ENCODE results near the gene RAPGEF1.

The RAPGEF1 gene

DNA sequence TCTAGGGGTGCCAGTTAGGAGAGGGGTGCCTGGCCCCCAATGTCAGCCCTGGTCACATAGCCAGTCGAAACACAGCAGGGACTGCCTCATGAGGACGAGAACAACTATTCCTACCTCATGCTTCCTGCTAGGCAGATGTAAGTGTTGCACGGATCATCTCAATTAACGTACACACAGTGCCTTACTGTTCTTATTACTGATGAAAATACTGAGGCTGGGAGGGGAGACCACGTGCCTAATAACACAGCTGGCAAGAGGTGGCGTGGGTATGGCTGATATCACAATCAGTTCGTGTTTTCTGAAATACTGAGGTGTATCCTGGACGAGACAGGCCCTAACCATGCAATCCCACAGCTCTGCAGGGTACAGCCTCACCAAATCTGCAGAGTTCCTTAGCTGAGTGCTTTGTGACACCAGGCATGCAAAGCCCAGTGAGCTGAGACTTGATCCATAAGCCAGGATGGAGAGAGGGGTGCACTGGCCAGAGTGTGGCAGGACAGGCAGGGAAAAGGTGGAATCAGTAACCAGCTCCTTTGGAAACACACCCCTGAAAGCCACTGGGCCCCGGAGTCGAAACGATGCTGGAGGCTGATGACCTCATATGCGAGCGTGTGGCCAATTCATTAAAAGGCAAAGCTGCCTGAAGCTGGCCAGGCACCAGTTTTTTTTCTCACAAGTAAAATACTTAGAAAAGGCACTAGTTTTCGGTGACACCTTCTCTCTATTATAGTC, 130.6 kb downstream of the RAPGEF1 start:
- no peak for DNase-seq (ENCODE audit: low spot score in 2 of 2)
- peak overlapping the region; percentile 60 for H3K27ac Mint-ChIP-seq
- no peaks in the 10 kb centered on the region for H3K9me3 Mint-ChIP-seq
- H3K4me1 Mint-ChIP-seq: peaks cover 40% of the 10 kb centered on the region
- ATAC-seq: no peak
- peaks cover 98% of the 10 kb centered on the region for H3K36me3 Mint-ChIP-seq
- no peak overlapping the region for H3K4me3 Mint-ChIP-seq

DNA sequence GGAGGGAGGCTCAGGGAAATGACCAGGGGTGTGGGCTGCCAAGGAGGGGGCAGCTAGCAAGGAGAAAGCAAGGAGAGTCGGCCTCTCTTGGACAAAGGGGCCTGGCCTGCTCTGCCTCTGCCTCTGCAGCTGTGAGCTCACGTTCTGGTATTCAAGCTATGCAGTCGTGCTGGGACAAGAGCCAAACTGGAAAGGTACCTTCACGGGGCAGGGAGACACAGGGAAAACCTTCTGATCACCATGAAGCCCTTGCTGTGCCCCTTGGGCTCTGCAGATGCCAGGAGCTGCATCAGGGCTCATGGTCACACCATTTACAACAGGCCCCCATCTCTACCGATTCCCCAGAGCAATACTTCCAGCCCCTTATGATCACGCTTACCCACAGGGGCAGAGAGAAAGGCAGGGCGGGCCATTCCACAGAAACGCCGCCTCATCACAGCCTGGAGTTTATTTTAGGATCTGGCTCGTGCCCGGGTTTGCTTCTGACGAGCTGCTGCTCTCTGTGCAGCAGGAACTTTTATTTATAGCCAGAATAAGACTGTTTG, 131.3 kb downstream of the RAPGEF1 start:
- no peak overlapping the region for H3K4me3 Mint-ChIP-seq
- H3K4me1 Mint-ChIP-seq: peaks cover 37% of the 10 kb centered on the region
- ATAC-seq: no peak
- peaks cover 98% of the 10 kb centered on the region for H3K36me3 Mint-ChIP-seq
- H3K9me3 Mint-ChIP-seq: no peaks in the 10 kb centered on the region
- peak overlapping the region; percentile 60 for H3K27ac Mint-ChIP-seq
- DNase-seq (ENCODE audit: low spot score in 2 of 2): no peak

DNA sequence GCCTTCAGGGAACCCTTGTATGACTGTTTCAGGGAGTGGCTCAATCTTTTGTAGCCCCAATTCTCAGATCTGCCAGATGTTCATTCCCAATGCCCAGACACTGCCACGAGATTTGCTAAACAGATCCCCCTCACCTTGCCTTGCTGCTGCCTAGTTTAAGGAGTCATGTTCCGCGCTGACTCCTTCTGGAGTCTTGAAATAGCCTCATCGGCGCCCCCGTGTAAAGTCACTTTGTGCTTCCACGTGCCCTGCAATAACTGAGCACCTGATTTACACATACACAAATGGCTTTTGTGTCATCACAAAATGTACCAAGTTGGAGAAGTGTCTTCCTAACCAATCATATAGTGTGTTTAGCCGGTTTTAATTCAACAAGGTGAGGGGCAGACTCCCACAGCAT, 132.3 kb downstream of the RAPGEF1 start:
- H3K4me3 Mint-ChIP-seq: no peak overlapping the region
- H3K27ac Mint-ChIP-seq: peak overlapping the region; percentile 60
- no peaks in the 10 kb centered on the region for H3K9me3 Mint-ChIP-seq
- no peak for ATAC-seq
- DNase-seq (ENCODE audit: low spot score in 2 of 2): no peak
- peaks cover 98% of the 10 kb centered on the region for H3K36me3 Mint-ChIP-seq
- peaks cover 37% of the 10 kb centered on the region for H3K4me1 Mint-ChIP-seq

DNA sequence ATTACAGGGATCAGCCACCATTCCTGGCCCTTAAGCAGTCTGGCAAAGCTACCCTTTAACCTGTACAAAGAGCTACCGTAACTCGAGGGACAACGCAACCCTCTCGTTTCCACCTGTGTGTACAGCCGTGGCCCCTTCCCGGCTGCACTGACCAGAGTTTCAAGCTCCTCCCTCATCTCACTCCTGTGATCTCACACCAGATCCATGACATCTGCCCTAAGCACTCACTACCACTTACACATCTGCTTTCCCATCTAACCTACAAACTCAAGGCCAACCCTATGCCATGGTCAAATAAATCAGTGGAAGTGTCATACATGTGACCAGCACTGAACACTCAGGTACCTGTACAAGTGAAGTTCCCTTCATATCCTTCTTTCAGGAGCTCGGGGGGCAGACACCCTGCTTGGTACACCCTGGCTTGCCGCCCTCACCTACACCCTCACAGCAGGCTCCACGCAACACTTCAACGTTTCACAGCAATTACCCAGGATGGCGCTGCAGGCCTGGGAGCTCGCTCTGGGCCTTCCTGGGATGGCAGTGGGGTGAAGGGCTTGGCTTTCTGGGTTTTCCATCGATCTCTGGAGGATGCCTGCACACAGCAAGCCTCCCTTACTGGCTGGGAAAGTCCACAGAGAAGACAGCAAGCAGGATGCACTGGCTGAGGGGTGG, 132.8 kb downstream of the RAPGEF1 start:
- H3K4me3 Mint-ChIP-seq: no peak overlapping the region
- DNase-seq (ENCODE audit: low spot score in 2 of 2): no peak
- H3K4me1 Mint-ChIP-seq: peaks cover 38% of the 10 kb centered on the region
- H3K27ac Mint-ChIP-seq: peak overlapping the region; percentile 60
- no peak for ATAC-seq
- no peaks in the 10 kb centered on the region for H3K9me3 Mint-ChIP-seq
- H3K36me3 Mint-ChIP-seq: peaks cover 98% of the 10 kb centered on the region

DNA sequence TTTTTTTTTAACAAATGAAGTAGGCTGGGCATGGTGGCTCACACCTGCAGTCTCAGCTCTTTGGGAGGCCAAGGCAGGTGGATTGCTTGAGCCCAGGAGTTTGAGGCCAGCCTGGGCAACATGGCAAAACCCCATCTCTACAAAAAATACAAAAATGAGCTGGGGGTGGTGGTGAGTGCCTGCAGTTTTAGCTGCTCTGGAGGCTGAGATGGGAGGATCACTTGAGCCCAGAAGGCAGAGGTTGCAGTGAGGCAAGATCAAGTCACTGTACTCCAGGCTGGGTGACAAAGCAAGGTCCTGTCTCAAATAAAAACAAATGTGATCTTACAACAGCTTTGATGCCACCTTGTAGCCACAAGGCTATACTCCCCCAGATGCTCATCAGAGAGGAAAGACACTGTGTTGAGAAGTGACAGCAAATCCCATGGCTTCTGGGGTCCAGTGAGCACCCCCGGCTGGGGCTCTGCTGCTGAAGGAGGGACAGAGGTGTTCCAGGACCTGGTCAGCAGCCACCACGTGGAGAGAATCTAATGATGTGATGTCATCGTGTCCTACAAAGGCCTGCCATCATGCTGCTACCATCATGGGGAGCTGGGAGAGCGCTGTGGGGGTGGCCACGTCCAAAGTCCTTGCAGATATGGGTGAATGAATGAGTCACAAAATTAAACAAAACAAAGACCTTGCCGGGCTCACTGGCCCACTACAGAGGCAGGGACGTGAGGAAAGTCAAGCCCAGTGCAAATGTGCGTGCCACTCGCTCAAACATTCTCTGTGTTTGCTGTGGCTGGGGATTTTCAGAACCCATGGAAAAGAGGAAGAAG, 133.9 kb downstream of the RAPGEF1 start:
- no peak for ATAC-seq
- Mint-ChIP-seq H3K27ac (peak overlapping the region; percentile 60), H3K4me1 (peaks cover 39% of the 10 kb centered on the region), H3K4me3 (no peak overlapping the region), H3K36me3 (peaks cover 98% of the 10 kb centered on the region), H3K9me3 (no peaks in the 10 kb centered on the region)
- DNase-seq (ENCODE audit: low spot score in 2 of 2): no peak

DNA sequence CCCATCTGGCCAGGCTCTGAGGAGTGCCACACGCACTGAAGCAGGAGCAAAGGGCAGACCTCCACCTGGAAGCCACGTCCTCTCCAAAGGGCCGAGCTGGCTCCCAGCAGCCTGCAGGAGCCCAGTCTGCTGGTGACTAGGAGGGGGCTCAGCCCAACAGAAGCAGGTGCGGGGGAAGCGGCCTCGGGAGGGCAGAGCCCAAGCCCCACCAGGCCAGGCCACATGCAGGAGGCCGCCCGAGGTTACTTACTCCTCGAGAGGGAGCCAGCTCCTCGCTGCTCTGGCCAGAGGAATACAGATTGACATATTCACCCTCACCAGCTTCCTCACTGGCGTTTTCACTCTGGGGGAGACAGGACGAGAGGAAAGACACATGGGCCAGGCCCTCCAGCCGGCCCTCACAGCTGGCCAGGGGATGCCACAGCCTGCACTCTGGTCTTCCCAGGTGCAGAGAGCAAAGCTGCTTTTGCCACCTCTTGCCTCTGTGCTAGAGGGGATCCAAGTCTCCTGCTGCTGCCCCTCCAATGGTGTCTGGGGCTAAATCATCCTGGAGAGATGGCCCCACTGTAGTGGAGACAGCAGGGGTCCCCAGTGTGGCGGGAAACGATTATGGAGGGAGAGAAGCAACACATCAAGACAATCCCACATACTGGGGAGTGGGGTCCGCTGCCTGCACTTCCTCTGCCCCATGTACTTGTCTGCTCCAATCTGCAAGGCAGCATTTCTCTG, 136.0 kb downstream of the RAPGEF1 start:
- H3K4me1 Mint-ChIP-seq: peaks cover 39% of the 10 kb centered on the region
- ATAC-seq: no peak
- no peak overlapping the region for H3K4me3 Mint-ChIP-seq
- H3K9me3 Mint-ChIP-seq: no peaks in the 10 kb centered on the region
- H3K27ac Mint-ChIP-seq: peak overlapping the region; percentile 52
- no peak for DNase-seq (ENCODE audit: low spot score in 2 of 2)
- H3K36me3 Mint-ChIP-seq: peaks cover 98% of the 10 kb centered on the region

DNA sequence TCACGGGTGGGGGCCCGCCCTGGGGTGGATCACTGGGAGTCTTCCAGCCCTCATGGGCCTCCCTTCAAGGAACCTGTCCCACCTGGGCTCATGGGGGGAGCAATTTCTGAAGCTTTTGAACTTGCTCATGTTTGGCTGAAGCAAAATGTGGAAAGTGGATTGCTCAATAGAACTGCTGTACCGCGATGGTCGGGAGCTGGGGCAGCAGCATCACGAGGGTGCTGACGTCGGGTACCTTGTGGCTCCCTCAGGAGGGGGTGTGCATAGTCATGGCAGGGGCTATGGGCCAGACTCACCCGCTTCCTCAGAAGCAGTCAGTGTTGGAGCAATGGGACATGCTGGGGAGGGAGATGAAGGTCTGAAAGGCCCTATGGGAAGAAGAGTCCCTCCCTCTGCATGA, 136.7 kb downstream of the RAPGEF1 start:
- peaks cover 100% of the 10 kb centered on the region for H3K36me3 Mint-ChIP-seq
- DNase-seq (ENCODE audit: low spot score in 2 of 2): no peak
- H3K9me3 Mint-ChIP-seq: no peaks in the 10 kb centered on the region
- peak overlapping the region; percentile 52 for H3K27ac Mint-ChIP-seq
- no peak overlapping the region for H3K4me3 Mint-ChIP-seq
- ATAC-seq: no peak
- H3K4me1 Mint-ChIP-seq: peaks cover 36% of the 10 kb centered on the region

DNA sequence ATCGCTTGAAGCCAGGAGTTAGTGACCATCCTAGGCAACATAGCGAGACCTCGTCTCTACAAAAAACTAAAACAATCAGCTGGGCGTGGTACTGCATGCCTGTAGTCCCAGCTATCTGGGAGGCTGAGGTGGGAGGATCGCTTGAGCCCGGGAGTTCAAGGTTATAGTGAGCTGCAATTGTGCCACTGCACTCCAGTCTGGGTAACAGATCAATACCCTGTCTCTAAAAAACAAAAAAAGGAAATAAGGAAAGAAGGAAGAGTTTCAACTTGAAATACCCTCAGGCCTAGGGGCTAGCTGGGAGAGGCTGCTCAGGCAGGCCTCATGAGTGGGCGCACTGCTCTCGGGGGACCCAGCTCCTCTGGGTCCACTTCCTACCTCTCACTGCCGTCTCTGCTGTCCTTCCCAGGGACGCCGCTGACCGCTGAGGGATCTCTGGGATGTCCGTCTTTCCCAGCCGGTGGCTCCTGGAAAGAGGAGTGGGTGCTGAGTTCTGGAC, 138.1 kb downstream of the RAPGEF1 start:
- H3K36me3 Mint-ChIP-seq: peaks cover 100% of the 10 kb centered on the region
- ATAC-seq (no peak), DNase-seq (ENCODE audit: low spot score in 2 of 2) (no peak)
- H3K27ac Mint-ChIP-seq: peak overlapping the region; percentile 67
- no peak overlapping the region for H3K4me3 Mint-ChIP-seq
- H3K9me3 Mint-ChIP-seq: no peaks in the 10 kb centered on the region
- H3K4me1 Mint-ChIP-seq: peaks cover 27% of the 10 kb centered on the region

DNA sequence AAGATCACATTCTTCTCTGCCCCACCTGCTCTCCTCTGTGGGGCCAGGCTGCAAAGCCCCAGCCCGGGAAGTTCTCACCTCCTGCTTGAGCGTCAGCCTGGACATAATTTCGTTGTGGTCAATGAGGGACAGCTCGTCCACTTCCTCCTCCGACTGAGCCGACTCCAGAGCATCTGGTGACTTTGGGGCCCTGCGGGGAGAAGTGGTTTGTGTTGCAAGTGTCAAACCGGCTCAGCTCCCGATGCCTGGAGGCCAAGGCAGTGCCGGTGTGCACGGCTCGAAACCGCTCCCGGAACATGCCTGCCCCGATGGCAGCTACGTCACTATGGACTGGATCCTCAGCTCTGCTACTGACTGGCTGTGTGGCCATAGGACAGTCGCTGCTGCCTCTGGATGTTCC, 141.8 kb downstream of the RAPGEF1 start:
- Mint-ChIP-seq H3K27ac (peak overlapping the region; percentile 72), H3K4me1 (peaks cover 16% of the 10 kb centered on the region), H3K4me3 (no peak overlapping the region), H3K9me3 (no peaks in the 10 kb centered on the region), H3K36me3 (peaks cover 100% of the 10 kb centered on the region)
- no peak for ATAC-seq
- no peak for DNase-seq (ENCODE audit: low spot score in 2 of 2)

DNA sequence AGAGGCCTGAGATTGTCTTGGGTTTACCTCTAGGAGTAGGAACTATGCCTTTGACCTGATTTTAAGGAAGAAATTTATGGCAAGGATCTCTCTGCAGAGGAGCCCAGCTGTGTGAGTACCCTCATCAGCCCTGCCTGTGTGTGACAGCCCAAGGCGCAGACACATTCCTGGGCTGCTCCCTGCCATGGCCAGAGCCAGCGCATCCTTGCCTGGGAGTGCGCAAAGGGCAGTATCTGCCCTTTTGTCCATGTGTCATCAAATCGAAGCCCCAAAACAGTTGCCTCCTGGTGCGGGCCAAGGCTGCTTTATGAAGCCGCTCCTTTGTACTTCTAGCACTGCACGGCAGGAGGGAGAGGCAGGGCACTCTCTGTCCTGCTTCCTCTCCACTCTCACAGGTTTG, 142.6 kb downstream of the RAPGEF1 start:
- H3K4me1 Mint-ChIP-seq: peaks cover 8% of the 10 kb centered on the region
- DNase-seq (ENCODE audit: low spot score in 2 of 2): no peak
- H3K4me3 Mint-ChIP-seq: no peak overlapping the region
- peaks cover 100% of the 10 kb centered on the region for H3K36me3 Mint-ChIP-seq
- H3K9me3 Mint-ChIP-seq: no peaks in the 10 kb centered on the region
- no peak for ATAC-seq
- H3K27ac Mint-ChIP-seq: peak overlapping the region; percentile 72

DNA sequence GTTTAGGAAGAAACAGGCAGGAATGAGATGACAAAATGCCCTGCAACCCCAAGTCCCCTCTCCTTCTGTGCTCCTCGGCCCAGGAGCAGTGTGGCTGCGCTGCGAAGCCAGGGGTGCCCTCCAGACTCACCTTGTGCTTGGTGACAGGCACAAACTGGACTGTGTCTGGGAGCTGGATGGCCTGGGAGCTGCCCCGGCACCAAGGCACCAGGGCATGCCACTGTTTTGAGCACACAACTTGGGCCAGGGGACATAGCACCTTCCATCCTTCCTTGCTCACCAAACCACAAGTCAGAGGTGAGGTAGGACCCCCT, 143.5 kb downstream of the RAPGEF1 start:
- no peak overlapping the region for H3K4me3 Mint-ChIP-seq
- ATAC-seq: no peak
- no peak for DNase-seq (ENCODE audit: low spot score in 2 of 2)
- H3K9me3 Mint-ChIP-seq: no peaks in the 10 kb centered on the region
- peaks cover 10% of the 10 kb centered on the region for H3K4me1 Mint-ChIP-seq
- H3K36me3 Mint-ChIP-seq: peaks cover 100% of the 10 kb centered on the region
- peak overlapping the region; percentile 72 for H3K27ac Mint-ChIP-seq

DNA sequence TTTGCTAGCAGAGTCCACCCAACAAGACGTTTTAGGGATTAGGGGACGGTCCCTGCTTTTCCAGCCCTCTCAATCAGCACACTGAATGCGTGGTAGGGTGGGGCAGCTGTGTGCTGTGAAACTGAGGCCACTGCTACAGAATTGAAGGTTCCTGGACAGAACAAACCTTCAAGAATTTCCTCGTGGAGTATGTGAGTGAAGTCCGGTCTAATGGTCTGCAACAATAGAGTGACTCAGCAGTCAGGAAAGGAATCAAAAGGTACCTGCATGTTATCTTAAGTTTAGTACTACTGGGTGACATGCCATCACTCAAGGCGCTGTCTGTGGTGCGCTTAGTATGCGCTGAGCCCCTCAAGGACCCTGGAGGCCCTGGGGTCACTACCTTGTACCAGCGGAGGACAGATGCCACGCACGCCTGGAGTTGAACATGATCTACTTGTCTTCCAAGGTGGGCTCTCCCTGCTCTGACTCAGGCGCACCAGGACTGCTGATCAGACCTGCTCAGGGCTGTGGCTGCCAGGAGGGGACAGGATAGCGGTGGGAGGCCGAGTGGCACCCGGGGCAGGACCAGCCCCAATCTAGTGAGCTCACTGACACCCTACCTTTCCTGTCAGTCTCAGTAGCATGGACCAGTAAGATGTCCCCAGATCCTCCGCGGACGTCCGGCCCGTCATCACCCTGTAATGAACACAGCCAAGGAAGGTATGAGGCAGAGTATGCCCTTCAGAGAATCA, 144.0 kb downstream of the RAPGEF1 start:
- H3K27ac Mint-ChIP-seq: peak overlapping the region; percentile 72

DNA sequence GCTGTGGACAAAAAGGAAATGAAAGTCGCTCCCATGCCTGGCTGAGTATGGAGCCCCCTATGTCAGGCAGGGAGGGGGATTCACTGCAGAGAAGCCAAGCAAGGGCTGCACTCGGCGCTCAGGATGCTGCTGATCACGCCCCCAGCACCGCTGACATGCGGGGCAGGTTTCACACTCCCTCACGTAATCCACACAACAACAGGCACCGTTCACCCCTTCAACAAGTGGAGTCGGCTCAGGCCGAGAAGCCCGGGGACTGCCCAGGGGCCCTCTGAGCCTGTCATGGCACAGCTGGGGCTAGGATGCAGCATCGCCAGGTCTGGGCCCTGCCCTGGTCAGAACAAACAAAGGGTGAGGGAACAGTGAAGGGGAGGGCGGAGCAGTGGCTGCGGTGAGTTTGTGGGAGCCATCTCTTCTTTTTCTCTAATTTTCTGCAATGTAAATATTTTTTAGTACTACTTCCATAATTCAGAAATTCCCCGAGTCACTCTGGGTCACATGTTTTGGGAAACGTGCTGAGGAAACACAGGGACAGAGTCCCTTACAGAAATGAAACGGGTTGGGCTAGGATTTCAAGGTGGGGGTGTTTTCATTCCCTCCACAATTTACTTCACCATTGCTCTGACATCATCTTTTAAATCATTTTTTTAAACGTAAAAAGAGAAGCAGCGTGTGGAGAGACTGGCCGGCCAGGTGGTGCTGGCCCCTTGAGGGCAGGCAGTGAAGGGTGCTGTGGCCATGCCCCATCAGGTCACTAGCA, 144.8 kb downstream of the RAPGEF1 start:
- DNase-seq (ENCODE audit: low spot score in 2 of 2): no peak
- no peaks in the 10 kb centered on the region for H3K9me3 Mint-ChIP-seq
- H3K4me3 Mint-ChIP-seq: no peak overlapping the region
- H3K4me1 Mint-ChIP-seq: peaks cover 22% of the 10 kb centered on the region
- peak overlapping the region; percentile 72 for H3K27ac Mint-ChIP-seq
- no peak for ATAC-seq
- peaks cover 100% of the 10 kb centered on the region for H3K36me3 Mint-ChIP-seq

More for the DNA sequence above, 144.0 kb downstream of the RAPGEF1 start:
- Mint-ChIP-seq H3K9me3 (no peaks in the 10 kb centered on the region), H3K4me1 (peaks cover 15% of the 10 kb centered on the region), H3K4me3 (no peak overlapping the region), H3K36me3 (peaks cover 100% of the 10 kb centered on the region)
- DNase-seq (ENCODE audit: low spot score in 2 of 2) (no peak), ATAC-seq (no peak)

Measured in stimulated activated effector memory CD8-positive, alpha-beta T cell treated with anti-CD3 and anti-CD28 coated beads, Interleukin-12 subunit alpha, Interleukin-12 subunit beta, amount 100 ng/mL, for 72 hours (primary cell).